WTC11 (cell line): Measurements from ENCODE around the gene PI4KA. TPM values are rescaled to one million over a fixed set of nuclear protein-coding genes. Genes with fewer than 3 reads are reported as not detected.

Experiments used
- ATAC-seq: fragments of 200-7000 bp; cut with Tn5 transposase; 2 replicates; pipeline ENCODE4 v1.10.0; 2021; ENCODE audit warnings: mild to moderate bottlenecking, moderate library complexity
- CTCF ChIA-PET: fragments of 300-600 bp; sonication (Branson Sonifier 250); formaldehyde crosslinking; loops from one replicate; lab custom pipeline; 2021; ENCODE audit warnings: antibody characterized with exemption; lab: Charles Lee
- POLR2A ChIA-PET: fragments of 350-600 bp; sonication (Branson Sonifier 250); formaldehyde crosslinking; loops from one replicate; lab custom pipeline; 2021; ENCODE audit warnings: antibody characterized with exemption; lab: Charles Lee
- DNase-seq: peaks from one replicate; pipeline ENCODE4 v3.0.0; 2021; ENCODE audit warnings: low spot score
- H3K27ac Mint-ChIP-seq: 2 replicates; pipeline ENCODE4 v1.8.0; 2021; ENCODE audit warnings: mixed read lengths
- H3K27me3 Mint-ChIP-seq: 2 replicates; pipeline ENCODE4 v1.8.0; 2021; ENCODE audit warnings: low read depth, mild to moderate bottlenecking, moderate library complexity, mixed read lengths
- H3K36me3 Mint-ChIP-seq: 2 replicates; pipeline ENCODE4 v1.8.0; 2021; ENCODE audit warnings: mixed read lengths
- H3K4me1 Mint-ChIP-seq: 2 replicates; pipeline ENCODE4 v1.8.0; 2022; ENCODE audit warnings: mixed read lengths
- H3K4me3 Mint-ChIP-seq: 2 replicates; pipeline ENCODE4 v1.8.0; 2021; ENCODE audit warnings: mild to moderate bottlenecking, moderate library complexity, mixed read lengths
- H3K9me3 Mint-ChIP-seq: 2 replicates; pipeline ENCODE4 v1.8.0; 2021; ENCODE audit warnings: mixed read lengths
- JUN ChIP-seq: sonication (generic); formaldehyde crosslinking; IDR thresholded peaks from 2 replicates; pipeline ENCODE4 v1.8.0; 2023; ENCODE audit warnings: mild to moderate bottlenecking, missing genetic modification reagents
- MXD4 ChIP-seq: fragments of 250-450 bp; sonication (Bioruptor Pico); IDR thresholded peaks from 2 replicates; pipeline ENCODE4 v1.8.0; 2021; ENCODE audit warnings: mild to moderate bottlenecking, moderate library complexity, borderline replicate concordance
- NFYB ChIP-seq: sonication (generic); formaldehyde crosslinking; conservative IDR thresholded peaks from 2 replicates; pipeline ENCODE4 v1.8.0; 2022; ENCODE audit warnings: low read depth, missing genetic modification reagents
- PRRX2 ChIP-seq: fragments of 250-450 bp; sonication (Bioruptor Pico); IDR thresholded peaks from 2 replicates; pipeline ENCODE4 v1.8.0; 2021; ENCODE audit warnings: mild to moderate bottlenecking
- RORB ChIP-seq: fragments of 250-450 bp; sonication (Bioruptor Pico); IDR thresholded peaks from 2 replicates; pipeline ENCODE4 v1.9.0; 2021; ENCODE audit warnings: mild to moderate bottlenecking
- SMAD3 ChIP-seq: sonication (generic); formaldehyde crosslinking; IDR thresholded peaks from 2 replicates; pipeline ENCODE4 v1.8.0; 2022; ENCODE audit warnings: missing genetic modification reagents, mild to moderate bottlenecking, borderline replicate concordance
- total RNA-seq: library from RNA; stranded (reverse); gene quantifications from 3 replicates; pipeline ENCODE4 v1.2.3, GENCODE V29; 2021
- TF ChIP-seq, protein P1 (sequence below): sonication (generic); formaldehyde crosslinking; IDR thresholded peaks from 2 replicates; pipeline ENCODE4 v1.8.1; 2022; ENCODE audit warnings: mild to moderate bottlenecking, moderate library complexity, missing genetic modification reagents
- TF ChIP-seq, protein P2 (sequence below): sonication (generic); formaldehyde crosslinking; IDR thresholded peaks from 2 replicates; pipeline ENCODE4 v1.8.0; 2022; ENCODE audit warnings: mild to moderate bottlenecking, missing genetic modification reagents
- TF ChIP-seq, protein P3 (sequence below): fragments of 250-450 bp; sonication (Bioruptor Pico); IDR thresholded peaks from 2 replicates; pipeline ENCODE4 v1.9.0; 2021; ENCODE audit warnings: mild to moderate bottlenecking, borderline replicate concordance
- TF ChIP-seq, protein P4 (sequence below): sonication (generic); formaldehyde crosslinking; IDR thresholded peaks from 2 replicates; pipeline ENCODE4 v1.8.1; 2022; ENCODE audit warnings: missing genetic modification reagents, borderline replicate concordance
- TF ChIP-seq, protein P5 (sequence below): sonication (generic); formaldehyde crosslinking; IDR thresholded peaks from 2 replicates; pipeline ENCODE4 v1.8.0; 2022; ENCODE audit warnings: mild to moderate bottlenecking, missing genetic modification reagents
- TF ChIP-seq, protein P6 (sequence below): sonication (generic); formaldehyde crosslinking; IDR thresholded peaks from 2 replicates; pipeline ENCODE4 v1.8.1; 2022; ENCODE audit warnings: low read depth, mild to moderate bottlenecking, moderate library complexity, missing genetic modification reagents, borderline replicate concordance

PI4KA gene
- total RNA-seq, 1 experiment from 2014 or later, result 45.5 TPM

DNA sequence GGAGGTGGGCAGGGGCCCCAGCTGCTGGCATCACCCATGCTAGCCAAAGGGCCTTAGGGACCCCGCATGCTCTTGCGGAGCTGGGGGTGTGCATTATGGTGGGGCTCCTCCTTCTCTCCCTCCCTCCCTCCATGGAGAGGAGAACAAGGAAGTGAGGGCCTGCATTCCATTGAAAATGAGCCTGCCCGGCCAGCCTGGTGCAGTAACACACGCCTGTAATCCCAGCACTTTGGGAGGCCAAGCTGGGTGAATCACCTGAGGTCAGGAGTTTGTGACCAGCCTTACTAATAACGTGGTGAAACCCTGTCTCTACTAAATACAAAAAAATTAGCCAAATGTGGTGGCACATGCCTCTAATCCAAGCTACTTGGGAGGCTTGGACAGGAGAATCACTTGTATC, 22.6 kb upstream of the PI4KA start:
- H3K27ac Mint-ChIP-seq, result no peak overlapping the region
- DNase-seq, result no peak

DNA sequence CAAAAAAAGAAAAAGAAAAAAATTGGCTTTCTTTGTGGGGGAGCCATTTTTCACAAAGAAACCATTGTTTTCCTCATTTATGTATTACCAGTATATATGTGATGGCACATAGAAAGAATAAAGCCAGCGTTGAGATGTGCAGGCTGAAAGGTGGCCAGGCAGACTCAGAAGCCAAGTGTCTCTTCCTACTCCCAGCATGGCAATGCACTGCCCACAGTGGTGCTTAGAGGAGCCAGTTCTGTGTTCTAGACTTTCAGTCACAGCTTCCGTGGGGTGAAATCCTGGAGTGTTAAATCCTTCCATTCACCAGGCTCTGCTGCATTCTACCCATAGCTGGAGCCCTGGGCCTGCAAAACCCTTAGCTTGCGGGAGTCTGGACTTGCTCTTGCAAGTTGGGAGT, 19.1 kb upstream of the PI4KA start:
- ATAC-seq (no peak), DNase-seq (no peak)
- no peaks in the 10 kb centered on the region for H3K9me3 Mint-ChIP-seq
- H3K27ac Mint-ChIP-seq, result no peak overlapping the region
- ChIA-PET CTCF (interaction anchor here (0.9 kb wide), 1 partner anchor 84 kb away, joined by 3 read pairs; no protein-coding TSS in a partner anchor), POLR2A (no interaction called here)
- no peak overlapping the region for H3K4me3 Mint-ChIP-seq
- no peaks in the 10 kb centered on the region for H3K4me1 Mint-ChIP-seq
- TF ChIP-seq, protein P1, sequence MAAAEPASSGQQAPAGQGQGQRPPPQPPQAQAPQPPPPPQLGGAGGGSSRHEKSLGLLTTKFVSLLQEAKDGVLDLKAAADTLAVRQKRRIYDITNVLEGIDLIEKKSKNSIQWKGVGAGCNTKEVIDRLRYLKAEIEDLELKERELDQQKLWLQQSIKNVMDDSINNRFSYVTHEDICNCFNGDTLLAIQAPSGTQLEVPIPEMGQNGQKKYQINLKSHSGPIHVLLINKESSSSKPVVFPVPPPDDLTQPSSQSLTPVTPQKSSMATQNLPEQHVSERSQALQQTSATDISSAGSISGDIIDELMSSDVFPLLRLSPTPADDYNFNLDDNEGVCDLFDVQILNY (CRISPR knock-in tag), result no peak
- TF ChIP-seq, protein P2, sequence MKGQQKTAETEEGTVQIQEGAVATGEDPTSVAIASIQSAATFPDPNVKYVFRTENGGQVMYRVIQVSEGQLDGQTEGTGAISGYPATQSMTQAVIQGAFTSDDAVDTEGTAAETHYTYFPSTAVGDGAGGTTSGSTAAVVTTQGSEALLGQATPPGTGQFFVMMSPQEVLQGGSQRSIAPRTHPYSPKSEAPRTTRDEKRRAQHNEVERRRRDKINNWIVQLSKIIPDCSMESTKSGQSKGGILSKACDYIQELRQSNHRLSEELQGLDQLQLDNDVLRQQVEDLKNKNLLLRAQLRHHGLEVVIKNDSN (CRISPR knock-in tag), result no peak
- TF ChIP-seq, protein P3, sequence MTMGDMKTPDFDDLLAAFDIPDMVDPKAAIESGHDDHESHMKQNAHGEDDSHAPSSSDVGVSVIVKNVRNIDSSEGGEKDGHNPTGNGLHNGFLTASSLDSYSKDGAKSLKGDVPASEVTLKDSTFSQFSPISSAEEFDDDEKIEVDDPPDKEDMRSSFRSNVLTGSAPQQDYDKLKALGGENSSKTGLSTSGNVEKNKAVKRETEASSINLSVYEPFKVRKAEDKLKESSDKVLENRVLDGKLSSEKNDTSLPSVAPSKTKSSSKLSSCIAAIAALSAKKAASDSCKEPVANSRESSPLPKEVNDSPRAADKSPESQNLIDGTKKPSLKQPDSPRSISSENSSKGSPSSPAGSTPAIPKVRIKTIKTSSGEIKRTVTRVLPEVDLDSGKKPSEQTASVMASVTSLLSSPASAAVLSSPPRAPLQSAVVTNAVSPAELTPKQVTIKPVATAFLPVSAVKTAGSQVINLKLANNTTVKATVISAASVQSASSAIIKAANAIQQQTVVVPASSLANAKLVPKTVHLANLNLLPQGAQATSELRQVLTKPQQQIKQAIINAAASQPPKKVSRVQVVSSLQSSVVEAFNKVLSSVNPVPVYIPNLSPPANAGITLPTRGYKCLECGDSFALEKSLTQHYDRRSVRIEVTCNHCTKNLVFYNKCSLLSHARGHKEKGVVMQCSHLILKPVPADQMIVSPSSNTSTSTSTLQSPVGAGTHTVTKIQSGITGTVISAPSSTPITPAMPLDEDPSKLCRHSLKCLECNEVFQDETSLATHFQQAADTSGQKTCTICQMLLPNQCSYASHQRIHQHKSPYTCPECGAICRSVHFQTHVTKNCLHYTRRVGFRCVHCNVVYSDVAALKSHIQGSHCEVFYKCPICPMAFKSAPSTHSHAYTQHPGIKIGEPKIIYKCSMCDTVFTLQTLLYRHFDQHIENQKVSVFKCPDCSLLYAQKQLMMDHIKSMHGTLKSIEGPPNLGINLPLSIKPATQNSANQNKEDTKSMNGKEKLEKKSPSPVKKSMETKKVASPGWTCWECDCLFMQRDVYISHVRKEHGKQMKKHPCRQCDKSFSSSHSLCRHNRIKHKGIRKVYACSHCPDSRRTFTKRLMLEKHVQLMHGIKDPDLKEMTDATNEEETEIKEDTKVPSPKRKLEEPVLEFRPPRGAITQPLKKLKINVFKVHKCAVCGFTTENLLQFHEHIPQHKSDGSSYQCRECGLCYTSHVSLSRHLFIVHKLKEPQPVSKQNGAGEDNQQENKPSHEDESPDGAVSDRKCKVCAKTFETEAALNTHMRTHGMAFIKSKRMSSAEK (CRISPR knock-in tag), result no peak
- TF ChIP-seq MXD4, result no peak
- no peaks in the 10 kb centered on the region for H3K27me3 Mint-ChIP-seq
- H3K36me3 Mint-ChIP-seq, result peaks cover 7% of the 10 kb centered on the region

More for the DNA sequence above, 22.6 kb upstream of the PI4KA start:
- CTCF ChIA-PET, result interaction anchor here (1.7 kb wide), 1 partner anchor 77 kb away, joined by 7 read pairs; no protein-coding TSS in a partner anchor
- TF ChIP-seq SMAD3 (CRISPR knock-in tag) (no peak), JUN (no peak), NFYB (CRISPR knock-in tag) (no peak), PRRX2 (CRISPR knock-in tag) (no peak), RORB (CRISPR knock-in tag) (no peak)
- TF ChIP-seq, protein P4, sequence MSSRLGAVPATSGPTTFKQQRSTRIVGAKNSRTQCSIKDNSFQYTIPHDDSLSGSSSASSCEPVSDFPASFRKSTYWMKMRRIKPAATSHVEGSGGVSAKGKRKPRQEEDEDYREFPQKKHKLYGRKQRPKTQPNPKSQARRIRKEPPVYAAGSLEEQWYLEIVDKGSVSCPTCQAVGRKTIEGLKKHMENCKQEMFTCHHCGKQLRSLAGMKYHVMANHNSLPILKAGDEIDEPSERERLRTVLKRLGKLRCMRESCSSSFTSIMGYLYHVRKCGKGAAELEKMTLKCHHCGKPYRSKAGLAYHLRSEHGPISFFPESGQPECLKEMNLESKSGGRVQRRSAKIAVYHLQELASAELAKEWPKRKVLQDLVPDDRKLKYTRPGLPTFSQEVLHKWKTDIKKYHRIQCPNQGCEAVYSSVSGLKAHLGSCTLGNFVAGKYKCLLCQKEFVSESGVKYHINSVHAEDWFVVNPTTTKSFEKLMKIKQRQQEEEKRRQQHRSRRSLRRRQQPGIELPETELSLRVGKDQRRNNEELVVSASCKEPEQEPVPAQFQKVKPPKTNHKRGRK (CRISPR knock-in tag), result no peak
- TF ChIP-seq, protein P5, sequence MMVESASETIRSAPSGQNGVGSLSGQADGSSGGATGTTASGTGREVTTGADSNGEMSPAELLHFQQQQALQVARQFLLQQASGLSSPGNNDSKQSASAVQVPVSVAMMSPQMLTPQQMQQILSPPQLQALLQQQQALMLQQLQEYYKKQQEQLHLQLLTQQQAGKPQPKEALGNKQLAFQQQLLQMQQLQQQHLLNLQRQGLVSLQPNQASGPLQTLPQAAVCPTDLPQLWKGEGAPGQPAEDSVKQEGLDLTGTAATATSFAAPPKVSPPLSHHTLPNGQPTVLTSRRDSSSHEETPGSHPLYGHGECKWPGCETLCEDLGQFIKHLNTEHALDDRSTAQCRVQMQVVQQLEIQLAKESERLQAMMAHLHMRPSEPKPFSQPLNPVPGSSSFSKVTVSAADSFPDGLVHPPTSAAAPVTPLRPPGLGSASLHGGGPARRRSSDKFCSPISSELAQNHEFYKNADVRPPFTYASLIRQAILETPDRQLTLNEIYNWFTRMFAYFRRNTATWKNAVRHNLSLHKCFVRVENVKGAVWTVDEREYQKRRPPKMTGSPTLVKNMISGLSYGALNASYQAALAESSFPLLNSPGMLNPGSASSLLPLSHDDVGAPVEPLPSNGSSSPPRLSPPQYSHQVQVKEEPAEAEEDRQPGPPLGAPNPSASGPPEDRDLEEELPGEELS (CRISPR knock-in tag), result no peak
- TF ChIP-seq, protein P6, sequence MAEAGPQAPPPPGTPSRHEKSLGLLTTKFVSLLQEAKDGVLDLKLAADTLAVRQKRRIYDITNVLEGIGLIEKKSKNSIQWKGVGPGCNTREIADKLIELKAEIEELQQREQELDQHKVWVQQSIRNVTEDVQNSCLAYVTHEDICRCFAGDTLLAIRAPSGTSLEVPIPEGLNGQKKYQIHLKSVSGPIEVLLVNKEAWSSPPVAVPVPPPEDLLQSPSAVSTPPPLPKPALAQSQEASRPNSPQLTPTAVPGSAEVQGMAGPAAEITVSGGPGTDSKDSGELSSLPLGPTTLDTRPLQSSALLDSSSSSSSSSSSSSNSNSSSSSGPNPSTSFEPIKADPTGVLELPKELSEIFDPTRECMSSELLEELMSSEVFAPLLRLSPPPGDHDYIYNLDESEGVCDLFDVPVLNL (CRISPR knock-in tag), result no peak
- TF ChIP-seq, all 79 proteins: peak for 0
- no peak for ATAC-seq
- Mint-ChIP-seq H3K9me3 (no peaks in the 10 kb centered on the region), H3K4me3 (no peak overlapping the region), H3K27me3 (no peaks in the 10 kb centered on the region), H3K36me3 (peaks cover 9% of the 10 kb centered on the region), H3K4me1 (peaks cover 3% of the 10 kb centered on the region; the same call in 1 of the 2 replicates)
- POLR2A ChIA-PET, result no interaction called here
